GM21529 (cell line): ENCODE measurements around the gene RBL2.
"Not testable (repeated sequence)": the region's sequence is repeated elsewhere in the genome, so short reads cannot be mapped to it uniquely, and the experiment has no call there.

Experiments used
- ATAC-seq: cut with Tn5 transposase; IDR thresholded peaks from one replicate; pipeline ENCODE4 v1.9.1; 2021; ENCODE audit not compliant: unreplicated experiment

RBL2 gene, protein sequence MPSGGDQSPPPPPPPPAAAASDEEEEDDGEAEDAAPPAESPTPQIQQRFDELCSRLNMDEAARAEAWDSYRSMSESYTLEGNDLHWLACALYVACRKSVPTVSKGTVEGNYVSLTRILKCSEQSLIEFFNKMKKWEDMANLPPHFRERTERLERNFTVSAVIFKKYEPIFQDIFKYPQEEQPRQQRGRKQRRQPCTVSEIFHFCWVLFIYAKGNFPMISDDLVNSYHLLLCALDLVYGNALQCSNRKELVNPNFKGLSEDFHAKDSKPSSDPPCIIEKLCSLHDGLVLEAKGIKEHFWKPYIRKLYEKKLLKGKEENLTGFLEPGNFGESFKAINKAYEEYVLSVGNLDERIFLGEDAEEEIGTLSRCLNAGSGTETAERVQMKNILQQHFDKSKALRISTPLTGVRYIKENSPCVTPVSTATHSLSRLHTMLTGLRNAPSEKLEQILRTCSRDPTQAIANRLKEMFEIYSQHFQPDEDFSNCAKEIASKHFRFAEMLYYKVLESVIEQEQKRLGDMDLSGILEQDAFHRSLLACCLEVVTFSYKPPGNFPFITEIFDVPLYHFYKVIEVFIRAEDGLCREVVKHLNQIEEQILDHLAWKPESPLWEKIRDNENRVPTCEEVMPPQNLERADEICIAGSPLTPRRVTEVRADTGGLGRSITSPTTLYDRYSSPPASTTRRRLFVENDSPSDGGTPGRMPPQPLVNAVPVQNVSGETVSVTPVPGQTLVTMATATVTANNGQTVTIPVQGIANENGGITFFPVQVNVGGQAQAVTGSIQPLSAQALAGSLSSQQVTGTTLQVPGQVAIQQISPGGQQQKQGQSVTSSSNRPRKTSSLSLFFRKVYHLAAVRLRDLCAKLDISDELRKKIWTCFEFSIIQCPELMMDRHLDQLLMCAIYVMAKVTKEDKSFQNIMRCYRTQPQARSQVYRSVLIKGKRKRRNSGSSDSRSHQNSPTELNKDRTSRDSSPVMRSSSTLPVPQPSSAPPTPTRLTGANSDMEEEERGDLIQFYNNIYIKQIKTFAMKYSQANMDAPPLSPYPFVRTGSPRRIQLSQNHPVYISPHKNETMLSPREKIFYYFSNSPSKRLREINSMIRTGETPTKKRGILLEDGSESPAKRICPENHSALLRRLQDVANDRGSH

DNA sequence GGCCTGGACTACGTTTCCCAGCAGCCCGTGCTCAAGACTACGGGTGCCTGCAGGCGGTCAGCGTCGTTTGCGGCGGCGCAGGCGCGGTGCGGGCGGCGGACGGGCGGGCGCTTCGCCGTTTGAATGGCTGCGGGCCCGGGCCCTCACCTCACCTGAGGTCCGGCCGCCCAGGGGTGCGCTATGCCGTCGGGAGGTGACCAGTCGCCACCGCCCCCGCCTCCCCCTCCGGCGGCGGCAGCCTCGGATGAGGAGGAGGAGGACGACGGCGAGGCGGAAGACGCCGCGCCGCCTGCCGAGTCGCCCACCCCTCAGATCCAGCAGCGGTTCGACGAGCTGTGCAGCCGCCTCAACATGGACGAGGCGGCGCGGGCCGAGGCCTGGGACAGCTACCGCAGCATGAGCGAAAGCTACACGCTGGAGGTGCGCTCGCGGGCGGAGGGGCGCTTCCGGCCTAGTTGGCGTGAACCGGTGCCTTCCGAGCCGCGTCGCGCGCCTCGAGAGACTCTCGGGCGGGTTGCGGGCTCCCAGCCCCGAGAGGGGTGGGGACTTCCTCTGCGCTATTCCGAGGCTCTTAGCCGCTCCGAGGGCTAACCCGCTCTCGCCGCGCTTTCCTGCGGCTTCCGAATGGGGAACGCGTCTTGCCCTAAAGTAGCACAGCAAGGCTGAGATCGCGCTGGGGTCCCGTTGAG lies at the start of gene RBL2:
Gene RBL2, plus strand, starts transcription at position 95 of the 689 bp plus-strand sequence. Its CDS starts 86 bp downstream, at position 181.
- peak; percentile 70 for ATAC-seq

DNA sequence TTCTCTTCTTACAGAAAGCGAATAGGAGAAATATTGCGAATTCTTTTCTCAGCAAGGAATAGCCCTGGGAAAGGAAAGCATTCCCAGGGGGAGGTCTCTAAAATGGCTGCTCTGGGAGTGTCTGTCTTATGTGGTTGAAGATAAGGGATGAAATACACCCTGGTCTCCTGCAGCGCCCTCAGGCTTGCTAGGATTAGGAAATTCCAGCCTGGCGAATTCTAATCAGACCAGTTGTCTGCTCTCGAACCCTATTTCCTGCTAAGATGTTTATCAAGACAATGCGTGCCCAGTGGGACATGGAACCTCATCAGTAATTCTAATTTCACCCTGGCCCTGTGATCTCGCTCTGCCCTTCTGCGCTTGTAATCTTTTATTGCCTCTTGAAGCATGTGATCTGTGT lies 49.7 kb upstream of the RBL2 start:
- ATAC-seq = not testable (repeated sequence)

DNA sequence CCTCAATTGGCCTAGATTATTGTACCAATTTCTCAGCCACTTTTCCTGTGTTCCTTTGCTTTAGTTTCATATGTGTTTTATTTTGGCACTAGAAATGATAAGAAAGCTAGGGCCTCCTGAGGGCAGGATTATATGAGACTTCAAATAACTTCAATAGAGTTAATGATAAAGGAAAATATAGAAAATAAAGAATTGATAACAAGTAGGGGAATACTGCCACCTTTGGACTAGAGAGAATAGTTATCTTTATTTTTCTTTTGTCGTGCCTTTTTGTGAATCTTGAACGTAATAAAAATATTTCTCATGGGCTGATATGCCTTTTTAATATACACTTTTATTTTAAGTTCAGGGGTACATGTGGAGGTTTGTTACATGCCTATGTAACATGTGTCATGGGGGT lies 29.3 kb upstream of the RBL2 start:
- no peak for ATAC-seq

DNA sequence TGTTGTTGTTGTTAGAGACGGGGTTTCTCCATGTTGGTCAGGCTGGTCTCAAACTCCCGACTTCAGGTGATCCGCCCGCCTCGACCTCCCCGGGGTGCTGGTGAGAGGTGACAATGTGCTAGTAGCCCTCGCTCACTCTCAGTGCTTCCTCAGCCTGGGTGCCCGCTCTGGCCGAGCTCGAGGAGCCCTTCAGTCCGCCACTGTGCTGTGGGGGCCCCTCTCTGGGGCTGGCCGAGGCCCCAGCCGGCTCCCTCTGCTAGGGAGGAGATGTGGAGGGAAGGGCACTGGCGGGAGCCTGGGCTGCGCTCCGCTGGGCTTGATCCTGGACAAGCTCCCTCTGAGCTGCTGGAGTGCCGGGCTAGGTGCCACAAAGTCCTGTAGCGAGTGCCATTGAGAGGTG lies 21.7 kb upstream of the RBL2 start:
- ATAC-seq = no peak

DNA sequence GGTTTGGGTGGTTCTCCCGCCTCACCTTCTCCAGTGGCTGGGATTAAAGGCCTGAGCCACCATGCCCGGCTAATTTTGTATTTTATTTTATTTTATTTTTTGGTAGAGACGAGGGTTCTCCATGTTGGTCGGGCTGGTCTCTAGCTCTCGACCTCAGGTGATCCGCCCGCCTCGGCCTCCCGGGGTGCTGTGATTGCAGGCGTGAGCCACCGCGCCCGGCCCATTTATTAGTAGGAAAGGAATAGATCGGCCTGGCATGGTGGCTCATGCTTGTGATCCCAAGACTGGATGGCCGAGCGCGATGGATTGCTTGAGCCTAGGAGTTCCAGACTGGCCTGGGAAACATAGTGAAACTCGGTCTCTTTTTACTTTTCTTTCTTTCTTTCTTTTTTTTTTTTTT lies 20.4 kb upstream of the RBL2 start:
- ATAC-seq = no peak

DNA sequence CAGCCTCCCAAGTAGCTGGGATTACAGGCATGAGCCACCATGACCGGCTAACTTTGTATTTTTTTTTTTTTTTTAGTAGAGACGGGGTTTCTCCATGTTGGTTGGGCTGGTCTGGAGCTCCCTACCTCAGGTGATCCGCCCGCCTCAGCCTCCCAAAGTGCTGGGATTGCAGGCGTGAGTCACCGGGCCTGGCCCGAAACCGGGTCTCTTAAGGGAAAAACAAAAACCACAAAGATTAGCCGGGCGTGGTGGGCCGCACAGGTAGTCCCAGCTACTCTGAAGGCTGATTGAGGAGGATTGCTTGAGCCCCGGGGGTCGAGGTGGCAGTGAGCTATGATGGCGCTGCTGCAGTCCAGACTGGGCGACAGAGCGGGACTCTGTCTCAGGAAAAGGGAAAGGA lies 19.9 kb upstream of the RBL2 start:
- no peak for ATAC-seq

DNA sequence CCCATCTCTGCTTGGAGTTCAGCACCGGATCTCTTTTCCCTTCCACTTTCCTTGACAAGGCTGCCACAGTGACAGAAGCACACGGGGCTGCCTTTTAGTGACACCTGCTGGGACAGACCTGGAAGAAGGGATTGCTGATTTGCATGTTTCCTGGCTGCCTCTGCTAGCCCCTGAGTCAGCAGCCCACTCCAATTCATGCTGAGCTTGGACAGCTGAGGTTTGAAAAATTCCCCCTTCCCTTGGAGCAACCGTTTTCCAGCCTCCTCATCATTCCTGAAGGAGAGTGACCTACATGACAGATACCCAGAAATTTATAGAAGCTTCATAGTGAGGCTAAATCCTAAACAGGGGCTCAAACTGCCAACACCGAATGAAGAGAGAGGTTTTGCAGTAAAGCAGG lies 18.8 kb upstream of the RBL2 start:
- ATAC-seq = no peak

DNA sequence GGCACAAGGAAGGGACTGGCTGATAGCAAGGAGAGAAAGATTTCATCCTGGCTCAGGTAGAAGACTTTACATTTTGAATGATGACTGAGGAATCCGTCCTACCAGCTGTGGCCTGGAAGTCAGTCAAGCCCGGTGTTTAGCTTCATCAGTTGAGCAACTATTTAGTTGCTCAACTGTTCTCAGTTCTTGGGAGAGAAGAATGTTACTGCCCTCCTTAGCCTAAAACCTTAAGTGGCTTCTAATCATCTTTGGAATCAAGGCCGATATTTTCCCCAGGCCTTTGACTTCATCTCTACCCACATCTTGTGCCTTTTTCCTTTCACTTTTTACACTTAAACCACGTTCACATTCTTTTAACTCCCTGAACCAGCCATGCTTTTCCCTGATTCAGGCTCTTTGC lies 17.3 kb upstream of the RBL2 start:
- ATAC-seq = no peak

DNA sequence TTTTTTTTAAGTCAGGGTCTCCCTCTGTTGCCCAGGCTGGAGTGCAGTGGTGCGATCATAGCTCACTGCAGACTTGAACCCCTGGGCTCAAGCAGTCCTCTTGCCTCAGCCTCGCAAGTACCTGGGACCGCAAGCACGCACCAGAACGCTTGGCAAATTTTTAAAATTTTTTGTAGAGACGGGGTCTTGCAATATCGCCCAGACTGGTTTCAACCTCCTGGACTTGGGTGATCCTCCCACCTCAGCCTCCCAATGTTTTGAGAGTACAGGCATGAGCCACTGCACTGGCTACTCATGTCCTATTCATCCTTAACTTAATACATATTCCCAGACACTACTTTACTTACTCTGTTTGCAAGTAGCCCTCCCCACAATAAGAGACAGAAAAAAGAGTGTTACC lies 16.3 kb upstream of the RBL2 start:
- no peak for ATAC-seq

DNA sequence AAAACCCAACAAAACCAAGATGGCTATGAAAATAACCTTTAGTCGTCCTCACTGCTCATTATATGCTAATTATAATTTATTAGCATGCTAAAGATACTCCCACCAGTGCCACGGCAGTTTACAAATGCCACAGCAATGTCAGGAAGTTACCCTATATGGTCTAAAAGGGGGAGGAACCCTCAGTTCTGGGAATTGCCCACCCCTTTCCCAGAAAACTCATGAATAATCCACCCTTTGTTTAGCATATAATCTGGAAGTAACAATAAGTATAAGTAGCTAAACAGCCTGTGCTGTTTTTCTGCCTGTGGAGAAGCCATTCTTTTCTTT lies 14.9 kb upstream of the RBL2 start:
- not testable (repeated sequence) for ATAC-seq

DNA sequence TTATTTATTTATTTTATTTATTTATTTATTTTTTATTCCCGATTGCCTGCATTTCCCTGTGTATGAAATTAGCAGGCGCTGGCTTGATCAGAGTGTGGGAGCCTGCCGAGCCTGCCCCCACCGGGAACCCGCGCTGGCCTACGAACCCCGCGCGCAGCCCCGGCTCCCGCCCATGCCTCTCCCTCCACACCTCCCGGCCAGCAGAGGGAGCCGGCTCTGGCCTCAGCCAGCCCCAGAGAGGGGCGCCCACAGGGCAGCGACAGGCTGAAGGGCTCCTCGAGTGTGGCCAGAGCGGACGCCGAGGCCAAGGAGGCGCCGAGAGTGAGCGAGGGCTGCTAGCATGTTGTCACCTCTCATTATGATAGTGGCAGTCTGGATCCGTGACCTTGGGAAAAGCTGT lies 13.0 kb upstream of the RBL2 start:
- ATAC-seq = no peak

DNA sequence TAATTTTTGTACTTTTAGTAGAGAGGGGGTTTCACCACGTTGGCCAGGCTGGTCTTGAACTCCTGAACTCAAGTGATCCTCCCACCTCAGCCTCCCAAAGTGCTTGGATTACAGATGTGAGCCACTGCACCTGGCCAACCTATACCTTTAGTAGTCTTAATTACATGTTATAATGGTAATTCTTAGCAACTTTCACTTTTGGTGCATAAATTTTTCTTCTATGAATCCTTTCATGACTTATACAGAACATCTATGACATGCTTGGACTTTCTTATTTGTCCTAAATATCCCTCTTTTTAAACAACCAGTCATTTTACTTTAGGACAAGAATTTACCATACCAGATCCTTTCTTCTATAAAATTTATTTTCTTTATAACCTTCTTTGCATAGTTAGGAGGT lies 10.3 kb upstream of the RBL2 start:
- not testable (repeated sequence) for ATAC-seq

DNA sequence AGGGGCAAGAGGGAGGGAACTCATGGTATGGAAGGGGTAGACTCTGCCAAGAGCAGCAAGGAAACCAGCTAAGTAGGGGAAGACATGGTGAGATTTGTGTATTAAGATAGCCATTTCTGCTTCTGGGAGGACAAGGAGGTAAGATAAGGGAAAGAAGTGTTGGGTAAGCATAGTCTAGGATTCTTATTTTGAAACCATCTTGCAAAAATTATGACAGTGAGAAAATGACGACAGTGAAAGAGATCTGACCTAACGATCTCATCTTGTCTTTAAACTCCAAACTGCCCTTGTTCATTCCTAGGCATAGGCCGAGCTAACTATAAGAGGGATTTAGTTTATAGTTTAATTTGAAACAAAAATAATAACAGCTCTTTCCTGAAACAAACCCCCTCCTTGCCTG lies 5.6 kb upstream of the RBL2 start:
- ATAC-seq = no peak

DNA sequence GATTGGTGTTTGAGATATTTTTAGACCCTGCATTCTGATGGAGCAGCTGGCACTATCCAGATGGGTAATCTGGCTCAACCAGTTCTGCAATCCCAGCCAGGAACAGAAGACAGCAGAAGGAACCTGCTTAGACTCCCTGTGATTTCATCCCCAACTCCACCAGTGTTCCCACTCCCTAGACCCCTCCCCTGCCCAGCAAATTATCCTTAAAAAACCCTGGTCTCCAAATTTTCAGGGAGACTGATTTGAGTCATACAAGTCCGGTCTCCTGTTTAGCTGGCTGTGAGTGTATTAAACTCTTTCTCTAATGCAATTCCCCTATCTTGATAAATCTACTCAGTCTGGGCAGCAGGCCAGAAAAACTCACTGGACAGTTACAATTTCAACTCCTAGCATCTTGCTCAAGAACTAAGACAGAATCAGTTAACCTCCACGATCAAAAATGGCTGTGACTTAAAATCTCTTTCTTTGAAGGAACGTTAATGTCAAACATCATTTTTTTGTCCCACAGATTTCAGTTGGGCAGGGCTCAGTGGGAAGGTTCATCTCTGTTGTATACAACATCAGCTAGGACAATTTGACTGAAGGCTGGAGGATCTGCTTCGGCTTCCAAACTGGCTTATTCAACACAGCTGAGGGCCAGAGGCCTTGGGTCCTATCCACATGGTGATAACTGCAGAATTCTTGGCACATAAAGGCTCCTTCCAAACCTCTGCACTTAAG lies 4.9 kb upstream of the RBL2 start:
- no peak for ATAC-seq

DNA sequence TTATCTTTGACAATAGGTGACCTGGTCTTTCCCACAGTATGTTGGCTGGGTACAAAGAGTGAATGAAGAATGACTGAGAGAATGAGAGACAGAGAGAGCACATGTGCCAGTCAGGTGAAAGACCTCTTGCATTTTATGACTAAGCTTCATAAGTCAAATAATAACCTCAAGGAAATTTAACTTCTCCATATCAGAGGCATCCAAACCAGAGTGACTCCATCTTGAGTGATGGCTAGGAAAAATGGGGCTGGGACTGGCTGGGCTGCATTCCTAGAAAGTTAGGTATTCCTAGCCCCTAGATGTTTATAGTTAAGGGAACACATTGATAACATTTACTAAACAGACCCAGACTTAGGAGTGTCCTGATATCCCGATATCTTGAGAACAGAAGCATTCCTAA lies 3.9 kb upstream of the RBL2 start:
- no peak for ATAC-seq

DNA sequence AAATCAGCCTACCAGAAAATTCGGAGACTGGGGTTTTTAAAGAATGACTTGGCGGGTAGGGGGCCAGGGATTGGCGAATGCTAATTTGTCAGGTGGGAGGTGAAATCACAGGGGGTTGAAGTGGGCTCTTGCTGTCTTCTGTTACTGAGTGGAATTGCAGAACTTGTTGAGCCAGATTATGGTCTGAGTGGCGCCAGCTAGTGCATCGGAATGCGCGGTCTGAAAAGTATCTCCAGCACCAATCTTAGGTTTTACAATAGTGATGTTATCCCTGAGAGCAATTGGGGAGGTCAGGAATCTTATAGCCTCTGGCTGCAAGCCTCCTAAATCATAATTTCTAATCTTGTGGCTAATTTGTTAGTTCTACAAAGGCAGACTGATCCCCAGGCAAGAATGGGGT lies 762 bp upstream of the RBL2 start:
- ATAC-seq = no peak

DNA sequence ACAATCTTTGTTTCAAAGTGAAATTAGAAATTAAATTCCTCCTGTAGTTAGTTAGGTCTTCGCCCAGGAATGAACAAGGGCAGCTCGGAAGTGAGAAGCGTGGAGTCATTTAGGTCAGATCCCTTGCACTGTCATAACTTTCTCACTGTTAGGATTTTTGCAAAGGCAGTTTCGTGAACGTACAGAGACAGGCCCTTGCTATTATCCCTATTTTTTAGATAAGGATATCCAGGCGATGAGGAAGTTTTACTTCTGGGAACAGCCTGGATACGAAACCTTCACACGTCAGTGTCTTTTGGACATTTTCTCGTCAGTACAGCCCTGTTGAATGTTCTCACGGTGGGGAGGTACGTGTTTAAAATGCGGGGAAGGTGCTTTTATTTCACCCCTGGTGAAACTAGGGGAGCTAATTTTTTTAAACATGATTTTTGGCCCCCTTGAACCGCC lies 318 bp upstream of the RBL2 start:
- ATAC-seq = no peak

DNA sequence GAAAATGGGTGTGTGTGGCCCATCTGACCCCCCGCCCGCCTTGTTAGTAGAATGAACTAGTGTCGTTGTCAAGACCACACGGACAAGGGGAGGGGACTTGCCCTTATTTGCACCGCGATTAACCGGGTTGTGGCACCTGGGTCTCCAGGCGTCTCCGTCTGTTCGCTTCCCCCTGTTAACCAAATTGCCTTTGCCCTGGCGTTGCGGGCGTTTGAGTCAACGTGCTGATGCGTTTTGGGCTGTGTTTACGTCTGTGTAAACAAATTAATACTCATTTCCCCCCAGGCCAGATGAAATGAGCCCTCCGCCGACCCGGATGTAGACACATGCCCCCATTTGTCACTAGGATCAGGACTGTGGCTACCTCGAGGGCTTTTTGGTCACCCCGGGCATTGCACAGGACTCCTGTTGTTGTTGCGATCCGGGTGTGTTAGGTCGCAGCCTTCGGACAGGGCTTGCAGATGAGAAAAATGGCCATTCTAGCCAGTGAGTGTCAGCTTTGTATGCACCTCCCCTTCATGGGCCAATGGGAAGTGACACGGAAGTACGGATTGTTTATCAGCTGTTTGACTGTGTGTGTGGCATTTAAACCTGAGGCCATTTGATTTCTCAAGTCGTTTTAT lies 906 bp downstream of the RBL2 start:
- ATAC-seq = peak; percentile 88

DNA sequence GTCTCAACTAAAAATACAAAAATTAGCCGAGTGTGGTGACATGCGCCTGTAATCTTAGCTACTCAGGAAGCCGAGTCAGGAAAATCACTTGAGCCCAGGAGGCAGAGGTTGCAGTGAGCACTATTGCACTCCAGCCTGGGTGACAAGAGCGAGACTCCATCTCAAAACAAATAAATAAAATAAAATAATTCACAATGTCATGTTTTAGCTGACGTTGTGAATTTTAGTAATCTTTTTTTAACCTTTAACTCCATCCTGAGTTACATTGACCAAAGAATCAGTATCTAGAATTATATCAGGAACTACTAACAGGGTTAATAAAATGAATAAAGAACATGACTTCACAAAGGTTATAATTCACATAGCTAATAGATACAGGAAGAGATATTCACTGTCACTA lies 5.9 kb downstream of the RBL2 start:
- no peak for ATAC-seq

DNA sequence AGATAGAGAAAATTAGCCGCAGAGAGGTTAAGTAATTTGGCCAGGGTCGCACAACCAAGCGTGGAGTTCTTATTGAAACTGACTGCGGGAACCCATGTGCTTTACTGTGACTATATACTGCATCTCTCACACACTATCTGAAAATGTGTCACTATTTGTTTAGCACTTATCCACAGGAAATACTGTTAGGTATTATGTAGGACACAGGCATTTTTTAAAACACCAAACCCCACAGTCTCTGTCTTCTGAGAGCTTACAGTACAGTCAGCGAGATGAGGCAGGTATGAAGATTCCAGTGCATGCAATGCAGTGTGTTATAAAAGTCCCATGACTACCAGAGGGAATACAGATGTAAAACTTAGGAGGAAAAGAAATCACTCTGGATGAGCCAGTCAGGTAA lies 11.3 kb downstream of the RBL2 start:
- ATAC-seq = no peak
